Osteoblast (primary cell): ENCODE results near the gene TBX4. TPM values are rescaled to one million over a fixed set of nuclear protein-coding genes. Genes with fewer than 3 reads are reported as not detected.

Experiments used
- DNase-seq: peaks from one replicate; pipeline ENCODE4 v3.0.0; 2011; ENCODE audit warnings: low spot score, mixed read lengths; ENCODE audit not compliant: insufficient read length; ENCODE audit errors: missing footprints
- H2AFZ ChIP-seq: 2 replicates; pipeline ENCODE4 v1.6.0; 2011; ENCODE audit warnings: mild to moderate bottlenecking, low read length
- H3K27ac ChIP-seq: 2 replicates; pipeline ENCODE4 v1.5.1; 2011; ENCODE audit warnings: mild to moderate bottlenecking, low read depth, low read length, moderate library complexity
- H3K27me3 ChIP-seq: 2 replicates; pipeline ENCODE4 v1.6.0; 2012; ENCODE audit warnings: mild to moderate bottlenecking, control low read depth, inconsistent platforms, low read length, moderate library complexity; ENCODE audit not compliant: insufficient read depth
- H3K36me3 ChIP-seq: 2 replicates; pipeline ENCODE4 v1.5.1; 2011; ENCODE audit warnings: mild to moderate bottlenecking, low read length, control low read depth, moderate library complexity; ENCODE audit not compliant: insufficient read depth
- H3K4me1 ChIP-seq: 2 replicates; pipeline ENCODE4 v1.5.1; 2011; ENCODE audit warnings: mild to moderate bottlenecking, low read length, control low read depth, moderate library complexity; ENCODE audit not compliant: insufficient read depth
- H3K4me2 ChIP-seq: 2 replicates; pipeline ENCODE4 v1.6.0; 2011; ENCODE audit warnings: mild to moderate bottlenecking, low read length; ENCODE audit not compliant: insufficient read depth
- H3K4me3 ChIP-seq: fragments of 200-600 bp; sonication (generic); 3 replicates; pipeline ENCODE4 v1.5.1; 2012; ENCODE audit warnings: mild to moderate bottlenecking, low read length, inconsistent platforms; ENCODE audit not compliant: insufficient read depth
- H3K79me2 ChIP-seq: 2 replicates; pipeline ENCODE4 v1.6.0; 2012; ENCODE audit warnings: mild to moderate bottlenecking, low read length, control low read depth, inconsistent platforms; ENCODE audit not compliant: insufficient read depth
- H3K9me3 ChIP-seq: 2 replicates; pipeline ENCODE4 v1.5.1; 2011; ENCODE audit warnings: low read depth, low read length, control low read depth
- H4K20me1 ChIP-seq: 2 replicates; pipeline ENCODE4 v1.6.0; 2012; ENCODE audit warnings: mild to moderate bottlenecking, low read length, control low read depth; ENCODE audit not compliant: insufficient read depth
- total RNA-seq: library from RNA; depleted of rRNA; stranded (reverse); fragments of >200 nt; gene quantifications from 2 replicates; pipeline ENCODE4 v1.2.3, GENCODE V29; 2012
- TF ChIP-seq, protein P1 (sequence below): IDR thresholded peaks from 2 replicates; pipeline ENCODE4 v1.5.1; 2011; ENCODE audit warnings: mild to moderate bottlenecking, low read depth, low read length, moderate library complexity; ENCODE audit errors: extremely low read depth

Gene TBX4
- total RNA-seq, 1 donor, result not detected

DNA sequence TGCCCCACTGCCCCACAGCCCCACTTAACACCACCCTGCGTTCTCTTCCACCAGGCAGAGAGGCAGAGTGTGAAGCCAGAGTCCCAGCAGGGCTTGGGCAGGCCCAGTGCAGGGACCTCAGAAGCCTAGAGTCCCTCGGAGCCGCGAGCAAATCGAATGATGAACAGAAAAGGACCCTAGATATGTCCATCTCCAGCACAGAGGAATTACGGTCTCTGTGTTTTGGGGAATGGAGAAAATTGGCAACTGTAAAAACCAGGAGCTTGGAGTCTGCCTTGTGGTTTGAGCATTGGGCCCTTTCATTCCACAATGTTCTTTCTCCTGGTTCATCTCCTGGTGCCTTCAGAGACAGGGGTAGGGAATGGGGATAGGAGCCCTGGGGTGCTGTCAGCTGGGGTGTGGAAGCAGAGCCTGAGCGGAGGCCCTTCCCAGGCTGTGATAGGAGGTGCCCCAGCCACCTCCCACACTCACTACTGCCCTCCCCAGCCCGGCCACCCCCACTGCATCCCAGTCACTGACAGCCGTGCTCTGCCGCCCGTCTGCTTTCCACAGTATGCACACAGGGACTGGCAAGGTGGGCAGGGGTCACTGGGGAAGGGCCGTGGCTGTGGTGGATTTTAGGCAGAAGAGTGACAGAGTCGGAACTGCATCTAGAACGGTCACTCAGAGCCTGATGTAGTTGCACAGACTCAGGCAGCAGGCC is 26.7 kb downstream of the TBX4 start:
- TF ChIP-seq, protein P1, sequence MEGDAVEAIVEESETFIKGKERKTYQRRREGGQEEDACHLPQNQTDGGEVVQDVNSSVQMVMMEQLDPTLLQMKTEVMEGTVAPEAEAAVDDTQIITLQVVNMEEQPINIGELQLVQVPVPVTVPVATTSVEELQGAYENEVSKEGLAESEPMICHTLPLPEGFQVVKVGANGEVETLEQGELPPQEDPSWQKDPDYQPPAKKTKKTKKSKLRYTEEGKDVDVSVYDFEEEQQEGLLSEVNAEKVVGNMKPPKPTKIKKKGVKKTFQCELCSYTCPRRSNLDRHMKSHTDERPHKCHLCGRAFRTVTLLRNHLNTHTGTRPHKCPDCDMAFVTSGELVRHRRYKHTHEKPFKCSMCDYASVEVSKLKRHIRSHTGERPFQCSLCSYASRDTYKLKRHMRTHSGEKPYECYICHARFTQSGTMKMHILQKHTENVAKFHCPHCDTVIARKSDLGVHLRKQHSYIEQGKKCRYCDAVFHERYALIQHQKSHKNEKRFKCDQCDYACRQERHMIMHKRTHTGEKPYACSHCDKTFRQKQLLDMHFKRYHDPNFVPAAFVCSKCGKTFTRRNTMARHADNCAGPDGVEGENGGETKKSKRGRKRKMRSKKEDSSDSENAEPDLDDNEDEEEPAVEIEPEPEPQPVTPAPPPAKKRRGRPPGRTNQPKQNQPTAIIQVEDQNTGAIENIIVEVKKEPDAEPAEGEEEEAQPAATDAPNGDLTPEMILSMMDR, result no peak
- H3K4me3 ChIP-seq, result no peak overlapping the region
- no peaks in the 10 kb centered on the region for H3K36me3 ChIP-seq
- H3K79me2 ChIP-seq, result no peaks in the 10 kb centered on the region
- no peak for DNase-seq
- no peak overlapping the region for H3K4me2 ChIP-seq
- H3K27me3 ChIP-seq, result peaks cover 5% of the 10 kb centered on the region
- H3K4me1 ChIP-seq, result peaks cover 3% of the 10 kb centered on the region
- H3K27ac ChIP-seq, result no peak overlapping the region
- no peak overlapping the region for H2AFZ ChIP-seq
- H4K20me1 ChIP-seq, result no peaks in the 10 kb centered on the region
- H3K9me3 ChIP-seq, result no peaks in the 10 kb centered on the region

DNA sequence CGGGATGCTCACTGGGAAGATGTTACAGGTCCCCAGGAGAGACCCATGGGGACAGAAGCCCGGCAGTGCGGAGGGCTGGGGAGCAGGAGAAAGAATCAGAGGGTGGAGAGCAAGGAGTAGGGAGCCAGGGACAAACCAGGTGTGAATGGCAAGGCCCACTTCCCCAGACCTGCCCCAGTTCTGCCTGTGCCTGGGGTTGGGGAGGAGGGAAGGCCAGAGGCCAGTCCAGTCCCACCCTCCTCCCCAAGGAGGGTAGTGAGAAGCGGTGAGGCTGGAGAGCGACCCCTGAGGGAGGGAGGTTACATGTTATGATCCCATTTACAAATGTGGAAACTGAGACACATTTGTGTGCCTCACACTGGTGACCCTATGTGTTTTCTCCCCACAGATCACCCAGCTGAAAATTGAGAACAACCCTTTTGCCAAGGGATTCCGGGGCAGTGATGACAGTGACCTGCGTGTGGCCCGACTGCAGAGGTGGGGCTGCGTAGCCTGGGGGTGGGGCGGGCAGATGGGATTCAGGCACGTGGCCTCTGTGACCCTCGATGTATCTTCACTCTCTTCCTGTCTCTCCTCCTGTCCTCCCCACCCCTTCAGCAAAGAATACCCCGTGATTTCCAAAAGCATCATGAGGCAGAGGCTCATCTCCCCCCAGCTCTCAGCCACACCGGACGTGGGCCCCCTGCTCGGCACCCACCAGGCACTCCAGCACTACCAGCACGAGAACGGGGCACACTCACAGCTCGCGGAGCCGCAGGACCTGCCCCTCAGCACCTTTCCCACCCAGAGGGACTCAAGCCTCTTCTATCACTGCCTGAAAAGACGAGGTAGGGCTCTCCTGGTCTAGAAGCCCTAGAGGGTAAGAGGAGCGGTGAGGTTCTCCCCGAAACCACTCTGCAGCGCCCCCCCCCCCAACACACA is 27.5 kb downstream of the TBX4 start:
- Histone ChIP-seq H3K27me3 (peaks cover 5% of the 10 kb centered on the region), H3K79me2 (no peaks in the 10 kb centered on the region), H3K36me3 (no peaks in the 10 kb centered on the region), H4K20me1 (no peaks in the 10 kb centered on the region), H3K9me3 (no peaks in the 10 kb centered on the region), H3K4me2 (no peak overlapping the region), H3K4me3 (no peak overlapping the region), H3K4me1 (peaks cover 3% of the 10 kb centered on the region), H2AFZ (no peak overlapping the region), H3K27ac (no peak overlapping the region)
- TF ChIP-seq, protein P1, result no peak
- no peak for DNase-seq

DNA sequence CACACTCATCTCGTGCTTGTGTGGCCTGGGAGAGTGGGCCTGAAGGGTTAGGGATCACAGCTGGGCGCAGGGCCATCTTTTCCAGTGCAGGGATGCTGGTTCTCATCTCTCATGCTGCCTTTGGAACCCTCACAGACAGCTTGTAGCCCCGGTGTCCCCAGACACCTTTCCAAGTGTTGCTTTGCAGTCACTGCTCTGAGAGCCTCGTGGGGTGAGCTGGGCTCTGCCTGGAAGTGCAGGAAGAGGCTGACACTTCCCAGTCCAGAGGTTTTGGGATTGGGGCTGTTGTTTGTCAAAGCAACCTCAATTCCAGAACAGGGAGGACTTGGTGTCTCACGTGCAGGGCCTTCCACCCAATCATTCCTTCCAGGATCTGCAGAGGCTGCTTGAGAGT is 28.2 kb downstream of the TBX4 start:
- peaks cover 3% of the 10 kb centered on the region for H3K4me1 ChIP-seq
- no peaks in the 10 kb centered on the region for H3K36me3 ChIP-seq
- no peak for DNase-seq
- no peaks in the 10 kb centered on the region for H4K20me1 ChIP-seq
- no peak overlapping the region for H3K4me3 ChIP-seq
- H3K27ac ChIP-seq, result no peak overlapping the region
- H3K4me2 ChIP-seq, result no peak overlapping the region
- no peaks in the 10 kb centered on the region for H3K79me2 ChIP-seq
- peaks cover 2% of the 10 kb centered on the region for H3K27me3 ChIP-seq
- TF ChIP-seq, protein P1, result no peak
- no peaks in the 10 kb centered on the region for H3K9me3 ChIP-seq
- no peak overlapping the region for H2AFZ ChIP-seq

DNA sequence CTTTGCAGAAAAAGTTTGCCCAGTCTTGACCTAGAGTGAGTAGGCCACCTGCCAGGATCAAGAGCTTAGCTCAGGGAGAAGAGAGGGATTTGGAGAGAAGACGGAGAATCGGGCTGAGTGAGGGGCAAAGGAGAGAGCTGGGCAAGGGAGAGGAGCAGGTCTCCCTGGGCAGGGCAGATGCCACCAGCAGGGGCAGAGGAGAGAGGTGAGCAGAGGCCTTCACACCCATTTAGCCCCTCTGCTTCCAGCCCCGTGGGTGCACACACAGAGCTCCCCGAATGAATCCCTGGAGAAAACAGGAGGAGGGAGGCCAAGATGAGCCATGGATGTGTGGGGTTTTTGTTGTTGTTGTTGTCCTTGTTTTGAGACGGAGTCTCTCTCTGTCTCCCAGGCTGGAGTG is 29.2 kb downstream of the TBX4 start:
- no peak overlapping the region for H3K4me3 ChIP-seq
- no peaks in the 10 kb centered on the region for H3K79me2 ChIP-seq
- no peak overlapping the region for H3K4me2 ChIP-seq
- H4K20me1 ChIP-seq, result no peaks in the 10 kb centered on the region
- H2AFZ ChIP-seq, result no peak overlapping the region
- TF ChIP-seq, protein P1, result no peak
- no peaks in the 10 kb centered on the region for H3K9me3 ChIP-seq
- H3K36me3 ChIP-seq, result no peaks in the 10 kb centered on the region
- DNase-seq, result no peak
- no peak overlapping the region for H3K27ac ChIP-seq
- H3K4me1 ChIP-seq, result peaks cover 5% of the 10 kb centered on the region
- H3K27me3 ChIP-seq, result peaks cover 2% of the 10 kb centered on the region
